DND-41 (cell line): ENCODE results near the gene NGB.

Experiments
- ATAC-seq: fragments of 200-7000 bp; cut with Tn5 transposase; 3 replicates; pipeline ENCODE4 v1.9.1; 2021; ENCODE audit warnings: low read depth; ENCODE audit not compliant: insufficient read depth
- DNase-seq: peaks from one replicate; pipeline ENCODE4 v3.0.0-alpha.2; 2020
- H2AFZ ChIP-seq: 2 replicates; pipeline ENCODE4 v1.6.0; 2012; ENCODE audit warnings: low read depth, low read length
- H3K27ac ChIP-seq: 2 replicates; pipeline ENCODE4 v1.5.1; 2012; ENCODE audit warnings: low read length, inconsistent platforms
- H3K27me3 ChIP-seq: fragments of 200-600 bp; sonication (generic); 2 replicates; pipeline ENCODE4 v1.6.0; 2012; ENCODE audit warnings: low read length, mild to moderate bottlenecking, inconsistent platforms; ENCODE audit not compliant: insufficient read depth, poor library complexity
- H3K36me3 ChIP-seq: 2 replicates; pipeline ENCODE4 v1.5.1; 2012; ENCODE audit warnings: low read length, inconsistent platforms; ENCODE audit not compliant: insufficient read depth
- H3K4me1 ChIP-seq: 2 replicates; pipeline ENCODE4 v1.5.1; 2012; ENCODE audit warnings: mild to moderate bottlenecking, low read length; ENCODE audit not compliant: insufficient read depth
- H3K4me2 ChIP-seq: 2 replicates; pipeline ENCODE4 v1.6.0; 2012; ENCODE audit warnings: mild to moderate bottlenecking, moderate library complexity, low read length, inconsistent platforms; ENCODE audit not compliant: insufficient read depth
- H3K4me3 ChIP-seq, 2 experiments: fragments of 200-600 bp in 1 of 2; shearing (Covaris generic) in 1 of 2; 2 replicates each; pipeline ENCODE4 v1.5.1; 2012 to 2016; ENCODE audit warnings: inconsistent platforms in 2 of 2, low read length in 2 of 2, mild to moderate bottlenecking in 2 of 2, low read depth in 1 of 2, moderate library complexity in 1 of 2
- H3K79me2 ChIP-seq: 2 replicates; pipeline ENCODE4 v1.6.0; 2012; ENCODE audit warnings: low read length, inconsistent platforms; ENCODE audit not compliant: insufficient read depth
- H3K9ac ChIP-seq: 2 replicates; pipeline ENCODE4 v1.6.0; 2012; ENCODE audit warnings: low read depth, mild to moderate bottlenecking, inconsistent platforms, low read length, moderate library complexity
- H3K9me3 ChIP-seq: 2 replicates; pipeline ENCODE4 v1.5.1; 2012; ENCODE audit warnings: low read length, moderate library complexity, mild to moderate bottlenecking, inconsistent platforms; ENCODE audit not compliant: insufficient read depth, severe bottlenecking
- H4K20me1 ChIP-seq: 2 replicates; pipeline ENCODE4 v1.6.0; 2012; ENCODE audit warnings: low read length; ENCODE audit not compliant: insufficient read depth
- EZH2 ChIP-seq: IDR thresholded peaks from 3 replicates; pipeline ENCODE4 v1.6.1; 2012; ENCODE audit warnings: borderline replicate concordance, low read depth, mild to moderate bottlenecking, moderate library complexity, low read length, inconsistent platforms; ENCODE audit not compliant: severe bottlenecking
- TF ChIP-seq, protein P1 (sequence below): IDR thresholded peaks from 2 replicates; pipeline ENCODE4 v1.5.1; 2012; ENCODE audit warnings: borderline replicate concordance, low read length, moderate library complexity, mild to moderate bottlenecking; ENCODE audit not compliant: poor library complexity, severe bottlenecking; ENCODE audit errors: extremely low read depth

Gene NGB

DNA sequence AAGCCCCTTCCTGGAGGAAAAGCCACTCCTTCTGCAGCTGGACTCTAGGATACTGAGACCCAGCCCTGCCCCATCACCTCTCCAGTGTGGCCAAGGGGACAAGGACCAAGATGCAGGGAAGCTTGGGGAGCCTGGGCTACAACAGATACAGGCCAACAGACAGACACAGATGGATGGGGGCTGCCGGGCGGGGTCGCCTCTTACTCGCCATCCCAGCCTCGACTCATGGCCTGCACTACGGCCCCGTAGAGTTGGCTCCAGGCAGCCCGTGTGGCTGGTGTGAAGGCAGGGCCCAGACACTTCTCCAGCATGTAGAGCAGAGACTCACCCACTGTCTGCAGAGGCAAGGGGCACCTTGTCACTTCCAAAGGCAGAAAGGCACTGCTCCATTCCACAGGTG is 4.7 kb downstream of the NGB start:
- TF ChIP-seq, protein P1, sequence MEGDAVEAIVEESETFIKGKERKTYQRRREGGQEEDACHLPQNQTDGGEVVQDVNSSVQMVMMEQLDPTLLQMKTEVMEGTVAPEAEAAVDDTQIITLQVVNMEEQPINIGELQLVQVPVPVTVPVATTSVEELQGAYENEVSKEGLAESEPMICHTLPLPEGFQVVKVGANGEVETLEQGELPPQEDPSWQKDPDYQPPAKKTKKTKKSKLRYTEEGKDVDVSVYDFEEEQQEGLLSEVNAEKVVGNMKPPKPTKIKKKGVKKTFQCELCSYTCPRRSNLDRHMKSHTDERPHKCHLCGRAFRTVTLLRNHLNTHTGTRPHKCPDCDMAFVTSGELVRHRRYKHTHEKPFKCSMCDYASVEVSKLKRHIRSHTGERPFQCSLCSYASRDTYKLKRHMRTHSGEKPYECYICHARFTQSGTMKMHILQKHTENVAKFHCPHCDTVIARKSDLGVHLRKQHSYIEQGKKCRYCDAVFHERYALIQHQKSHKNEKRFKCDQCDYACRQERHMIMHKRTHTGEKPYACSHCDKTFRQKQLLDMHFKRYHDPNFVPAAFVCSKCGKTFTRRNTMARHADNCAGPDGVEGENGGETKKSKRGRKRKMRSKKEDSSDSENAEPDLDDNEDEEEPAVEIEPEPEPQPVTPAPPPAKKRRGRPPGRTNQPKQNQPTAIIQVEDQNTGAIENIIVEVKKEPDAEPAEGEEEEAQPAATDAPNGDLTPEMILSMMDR = no peak
- no peak for TF ChIP-seq EZH2
- H3K27ac ChIP-seq = no peak overlapping the region
- DNase-seq = no peak

GRCh38 chr14:77265561-77266335 is 5.3 kb downstream of the NGB start:
- Histone ChIP-seq H3K4me3 (no peak overlapping the region), H3K27ac (no peak overlapping the region), H2AFZ (no peak overlapping the region), H3K79me2 (no peaks in the 10 kb centered on the region), H3K4me1 (peaks cover 17% of the 10 kb centered on the region), H4K20me1 (0 out of 2 replicates have a peak, but pooled peaks cover 2% of the 10 kb centered on the region), H3K9ac (no peak overlapping the region), H3K36me3 (no peaks in the 10 kb centered on the region), H3K9me3 (no peaks in the 10 kb centered on the region), H3K27me3 (peaks cover 5% of the 10 kb centered on the region), H3K4me2 (no peak overlapping the region)
- DNase-seq = no peak
- ATAC-seq = no peak
- TF ChIP-seq, protein P1 = no peak
- no peak for TF ChIP-seq EZH2

More for the DNA sequence above, 4.7 kb downstream of the NGB start:
- no peak overlapping the region for H2AFZ ChIP-seq
- H3K4me3 ChIP-seq = no peak overlapping the region
- no peak for ATAC-seq
- H4K20me1 ChIP-seq = 0 out of 2 replicates have a peak, but pooled peaks cover 2% of the 10 kb centered on the region
- H3K4me2 ChIP-seq = no peak overlapping the region
- no peaks in the 10 kb centered on the region for H3K9me3 ChIP-seq
- H3K27me3 ChIP-seq = peaks cover 5% of the 10 kb centered on the region
- H3K4me1 ChIP-seq = peaks cover 19% of the 10 kb centered on the region
- H3K79me2 ChIP-seq = no peaks in the 10 kb centered on the region
- no peaks in the 10 kb centered on the region for H3K36me3 ChIP-seq
- no peak overlapping the region for H3K9ac ChIP-seq

DNA sequence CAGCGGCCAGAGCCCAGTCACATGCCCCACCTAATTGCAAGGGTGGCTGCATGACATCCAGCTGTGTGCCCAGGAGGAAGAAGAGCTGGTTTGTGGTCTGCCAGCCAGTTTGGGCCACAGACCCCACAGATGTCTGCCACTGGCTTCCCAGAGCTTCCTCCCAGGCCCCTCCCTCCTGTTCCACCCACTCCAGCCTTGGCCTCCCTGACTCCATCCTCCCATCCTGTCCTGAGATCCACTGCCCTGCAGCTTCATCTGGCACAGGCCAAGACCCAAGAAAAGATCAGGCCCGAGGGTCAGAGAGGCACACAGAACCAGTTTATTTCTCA is 5.9 kb downstream of the NGB start:
- H3K9me3 ChIP-seq = no peaks in the 10 kb centered on the region
- no peak overlapping the region for H3K9ac ChIP-seq
- no peak for DNase-seq
- H3K79me2 ChIP-seq = no peaks in the 10 kb centered on the region
- H3K27ac ChIP-seq = no peak overlapping the region
- H2AFZ ChIP-seq = no peak overlapping the region
- no peaks in the 10 kb centered on the region for H3K36me3 ChIP-seq
- H4K20me1 ChIP-seq = 0 out of 2 replicates have a peak, but pooled peaks cover 2% of the 10 kb centered on the region
- no peak for ATAC-seq
- no peak for TF ChIP-seq EZH2
- TF ChIP-seq, protein P1 = no peak
- peaks cover 5% of the 10 kb centered on the region for H3K27me3 ChIP-seq
- H3K4me3 ChIP-seq = no peak overlapping the region
- peaks cover 11% of the 10 kb centered on the region for H3K4me1 ChIP-seq
- H3K4me2 ChIP-seq = no peak overlapping the region
